OCI-LY3 (cell line): ENCODE results near the gene GNL1.

Source experiments
- H2AFZ ChIP-seq: fragments of 200-600, 300-600 bp; shearing (Covaris generic); 2 replicates; pipeline ENCODE4 v1.6.0; 2014; ENCODE audit warnings: antibody characterized with exemption, low read depth, low read length
- H3K27ac ChIP-seq: fragments of 200-600, 300-600 bp; sonication (generic); 2 replicates; pipeline ENCODE4 v1.5.1; 2014; ENCODE audit warnings: mild to moderate bottlenecking, low read length, moderate library complexity, mixed read lengths
- H3K27me3 ChIP-seq: fragments of 200-600, 300-600 bp; sonication (generic); 2 replicates; pipeline ENCODE4 v1.6.1; 2014; ENCODE audit warnings: low read depth, low read length, mixed read lengths
- H3K36me3 ChIP-seq: fragments of 200-600, 300-600 bp; sonication (generic); replicated peaks from 2 replicates; pipeline ENCODE3; 2014; ENCODE audit warnings: low read depth, low read length, mixed read lengths
- H3K4me1 ChIP-seq: fragments of 300-600, 200-600 bp; sonication (generic); 2 replicates; pipeline ENCODE4 v1.6.1; 2014; ENCODE audit warnings: low read length, mixed read lengths
- H3K4me2 ChIP-seq: fragments of 200-600, 300-600 bp; sonication (generic); 2 replicates; pipeline ENCODE4 v1.6.1; 2014; ENCODE audit warnings: low read length, mixed read lengths
- H3K4me3 ChIP-seq: fragments of 300-600, 200-600 bp; sonication (generic); 2 replicates; pipeline ENCODE4 v1.5.1; 2014; ENCODE audit warnings: antibody characterized with exemption, mild to moderate bottlenecking, low read length, moderate library complexity
- H3K79me2 ChIP-seq: fragments of 300-600, 200-600 bp; shearing (Covaris generic); 2 replicates; pipeline ENCODE4 v1.6.1; 2014; ENCODE audit warnings: mild to moderate bottlenecking, low read length, mixed read lengths
- H3K9ac ChIP-seq: fragments of 300-600, 200-600 bp; shearing (Covaris generic); 2 replicates; pipeline ENCODE4 v1.6.0; 2014; ENCODE audit warnings: mild to moderate bottlenecking, low read length, moderate library complexity
- H3K9me3 ChIP-seq: fragments of 200-600, 300-600 bp; shearing (Covaris generic); 2 replicates; pipeline ENCODE4 v1.6.1; 2014; ENCODE audit warnings: low read length, mixed read lengths; ENCODE audit not compliant: insufficient read depth
- H4K20me1 ChIP-seq: fragments of 200-600, 300-600 bp; sonication (generic); 2 replicates; pipeline ENCODE4 v1.6.1; 2016; ENCODE audit warnings: low read length, mixed read lengths; ENCODE audit not compliant: insufficient read depth
- EZH2phosphoT487 ChIP-seq: fragments of 200-600 bp; shearing (Covaris generic); IDR thresholded peaks from 2 replicates; pipeline ENCODE4 v1.6.1; 2018; ENCODE audit warnings: antibody characterized with exemption, mixed run types, low read depth
- TF ChIP-seq, protein P1 (sequence below): fragments of 200-600, 300-600 bp; sonication (generic); IDR thresholded peaks from 2 replicates; pipeline ENCODE4 v1.5.1; 2014; ENCODE audit warnings: antibody characterized with exemption, low read length, low read depth

The GNL1 gene

GRCh38 chr6:30589754-30590358 is 33.6 kb upstream of the GNL1 start:
- no peak overlapping the region for H3K27ac ChIP-seq
- H3K27me3 ChIP-seq: no peaks in the 10 kb centered on the region
- no peak overlapping the region for H3K4me2 ChIP-seq
- H3K4me3 ChIP-seq: no peak overlapping the region
- H3K9ac ChIP-seq: no peak overlapping the region
- H3K36me3 ChIP-seq: peaks cover 32% of the 10 kb centered on the region
- TF ChIP-seq EZH2phosphoT487: no peak
- TF ChIP-seq, protein P1, sequence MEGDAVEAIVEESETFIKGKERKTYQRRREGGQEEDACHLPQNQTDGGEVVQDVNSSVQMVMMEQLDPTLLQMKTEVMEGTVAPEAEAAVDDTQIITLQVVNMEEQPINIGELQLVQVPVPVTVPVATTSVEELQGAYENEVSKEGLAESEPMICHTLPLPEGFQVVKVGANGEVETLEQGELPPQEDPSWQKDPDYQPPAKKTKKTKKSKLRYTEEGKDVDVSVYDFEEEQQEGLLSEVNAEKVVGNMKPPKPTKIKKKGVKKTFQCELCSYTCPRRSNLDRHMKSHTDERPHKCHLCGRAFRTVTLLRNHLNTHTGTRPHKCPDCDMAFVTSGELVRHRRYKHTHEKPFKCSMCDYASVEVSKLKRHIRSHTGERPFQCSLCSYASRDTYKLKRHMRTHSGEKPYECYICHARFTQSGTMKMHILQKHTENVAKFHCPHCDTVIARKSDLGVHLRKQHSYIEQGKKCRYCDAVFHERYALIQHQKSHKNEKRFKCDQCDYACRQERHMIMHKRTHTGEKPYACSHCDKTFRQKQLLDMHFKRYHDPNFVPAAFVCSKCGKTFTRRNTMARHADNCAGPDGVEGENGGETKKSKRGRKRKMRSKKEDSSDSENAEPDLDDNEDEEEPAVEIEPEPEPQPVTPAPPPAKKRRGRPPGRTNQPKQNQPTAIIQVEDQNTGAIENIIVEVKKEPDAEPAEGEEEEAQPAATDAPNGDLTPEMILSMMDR: no peak
- no peaks in the 10 kb centered on the region for H3K9me3 ChIP-seq
- peaks cover 15% of the 10 kb centered on the region for H3K79me2 ChIP-seq
- no peak overlapping the region for H2AFZ ChIP-seq
- H3K4me1 ChIP-seq: no peaks in the 10 kb centered on the region
- peaks cover 4% of the 10 kb centered on the region; the same call in 1 of the 2 replicates for H4K20me1 ChIP-seq

- TF ChIP-seq, protein P1: no peak
- no peak for TF ChIP-seq EZH2phosphoT487
- no peaks in the 10 kb centered on the region for H4K20me1 ChIP-seq
- no peaks in the 10 kb centered on the region for H3K9me3 ChIP-seq
- no peaks in the 10 kb centered on the region for H3K4me1 ChIP-seq
- H3K4me2 ChIP-seq: no peak overlapping the region
- H3K9ac ChIP-seq: no peak overlapping the region
- no peak overlapping the region for H3K27ac ChIP-seq
- H3K4me3 ChIP-seq: no peak overlapping the region
- H3K27me3 ChIP-seq: no peaks in the 10 kb centered on the region
- no peaks in the 10 kb centered on the region for H3K79me2 ChIP-seq
- H3K36me3 ChIP-seq: peaks cover 33% of the 10 kb centered on the region
- no peak overlapping the region for H2AFZ ChIP-seq
Measured at GRCh38 chr6:30583921-30584320, 27.6 kb upstream of the GNL1 start.

DNA sequence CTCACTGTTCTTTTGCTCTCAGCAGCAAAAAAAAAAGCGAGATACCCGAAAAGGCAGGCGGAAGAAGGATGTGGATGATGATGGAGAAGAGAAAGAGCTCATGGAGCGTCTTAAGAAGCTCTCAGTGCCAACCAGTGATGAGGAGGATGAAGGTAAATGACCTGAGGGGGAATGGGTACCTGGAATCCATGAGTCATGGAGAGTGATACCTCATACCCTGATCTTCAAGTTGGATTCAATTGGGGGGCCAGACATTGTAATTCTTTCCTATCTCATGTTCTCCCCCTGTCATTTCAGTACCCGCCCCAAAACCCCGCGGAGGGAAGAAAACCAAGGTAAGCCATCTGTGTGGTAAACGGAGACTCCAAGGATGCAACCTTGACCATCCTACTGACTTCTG is 21.8 kb upstream of the GNL1 start:
- TF ChIP-seq EZH2phosphoT487: no peak
- TF ChIP-seq, protein P1: no peak
- Histone ChIP-seq H3K9ac (no peak overlapping the region), H3K79me2 (peaks cover 37% of the 10 kb centered on the region), H3K9me3 (no peaks in the 10 kb centered on the region), H3K27ac (no peak overlapping the region), H4K20me1 (peaks cover 16% of the 10 kb centered on the region), H3K4me1 (peaks cover 4% of the 10 kb centered on the region; the same call in 1 of the 2 replicates), H3K36me3 (peaks cover 27% of the 10 kb centered on the region), H3K4me3 (no peak overlapping the region), H3K27me3 (no peaks in the 10 kb centered on the region), H3K4me2 (no peak overlapping the region), H2AFZ (no peak overlapping the region)

- peak overlapping the region; percentile 17; the same call in 1 of the 2 replicates for H3K4me2 ChIP-seq
Measured at GRCh38 chr6:30573113-30573512, 16.8 kb upstream of the GNL1 start.

More at GRCh38 chr6:30573113-30573512, 16.8 kb upstream of the GNL1 start:
- Histone ChIP-seq H3K27ac (no peak overlapping the region), H2AFZ (no peak overlapping the region), H3K27me3 (no peaks in the 10 kb centered on the region), H3K36me3 (peaks cover 8% of the 10 kb centered on the region), H3K79me2 (peaks cover 55% of the 10 kb centered on the region), H3K9ac (no peak overlapping the region), H3K9me3 (no peaks in the 10 kb centered on the region), H3K4me1 (peaks cover 20% of the 10 kb centered on the region), H4K20me1 (peaks cover 31% of the 10 kb centered on the region), H3K4me3 (no peak overlapping the region)
- TF ChIP-seq, protein P1: no peak
- TF ChIP-seq EZH2phosphoT487: no peak
